Hepatocyte (in vitro differentiated cells): Measurements from ENCODE around the gene ANGPTL4. TPM values are rescaled to one million over a fixed set of nuclear protein-coding genes. Genes with fewer than 3 reads are reported as not detected.

ENCODE experiments used
- DNase-seq: peaks from one replicate; pipeline ENCODE4 v3.0.0-alpha.2; 2016; ENCODE audit warnings: low spot score
- H2AFZ ChIP-seq: fragments of 200-600 bp; sonication (generic); 2 replicates; pipeline ENCODE4 v1.6.0; 2016; ENCODE audit warnings: antibody characterized with exemption, mild to moderate bottlenecking
- H3K27ac ChIP-seq: fragments of 200-600 bp; sonication (generic); 2 replicates; pipeline ENCODE4 v1.5.1; 2016; ENCODE audit warnings: mild to moderate bottlenecking
- H3K27me3 ChIP-seq: fragments of 200-600 bp; sonication (generic); 2 replicates; pipeline ENCODE4 v1.6.1; 2016
- H3K36me3 ChIP-seq: fragments of 200-600 bp; sonication (generic); replicated peaks from 2 replicates; pipeline ENCODE4 v1.5.1; 2016; ENCODE audit warnings: low read depth; ENCODE audit not compliant: insufficient read depth
- H3K4me1 ChIP-seq: fragments of 200-600 bp; sonication (generic); 2 replicates; pipeline ENCODE4 v1.5.1; 2016; ENCODE audit warnings: mild to moderate bottlenecking, moderate library complexity; ENCODE audit not compliant: insufficient read depth
- H3K4me2 ChIP-seq: fragments of 200-600 bp; sonication (generic); 2 replicates; pipeline ENCODE4 v1.6.0; 2016
- H3K4me3 ChIP-seq: fragments of 200-600 bp; sonication (generic); 2 replicates; pipeline ENCODE4 v1.5.1; 2016; ENCODE audit warnings: mild to moderate bottlenecking
- H3K79me2 ChIP-seq: fragments of 200-600 bp; sonication (generic); 2 replicates; pipeline ENCODE4 v1.6.0; 2017; ENCODE audit warnings: mild to moderate bottlenecking
- H3K9me2 ChIP-seq: fragments of 200-600 bp; sonication (generic); replicated peaks from 2 replicates; pipeline ENCODE4 v1.6.0; 2017; ENCODE audit warnings: mild to moderate bottlenecking; ENCODE audit not compliant: insufficient read depth
- H3K9me3 ChIP-seq: fragments of 200-600 bp; sonication (generic); 2 replicates; pipeline ENCODE4 v1.5.1; 2016; ENCODE audit warnings: low read depth, mild to moderate bottlenecking
- H4K20me1 ChIP-seq: fragments of 200-600 bp; sonication (generic); 2 replicates; pipeline ENCODE4 v1.6.0; 2016; ENCODE audit warnings: mild to moderate bottlenecking; ENCODE audit not compliant: insufficient read depth, poor library complexity, severe bottlenecking
- CTCF ChIP-seq: fragments of 200-600 bp; sonication (generic); IDR thresholded peaks from 2 replicates; pipeline ENCODE4 v1.5.1; 2016; ENCODE audit warnings: antibody characterized with exemption, mild to moderate bottlenecking; ENCODE audit not compliant: poor library complexity
- EZH2 ChIP-seq: fragments of 200-600 bp; sonication (generic); IDR thresholded peaks from 2 replicates; pipeline ENCODE4 v1.6.1; 2016; ENCODE audit warnings: antibody characterized with exemption, mild to moderate bottlenecking, borderline replicate concordance
- EZH2phosphoT487 ChIP-seq: fragments of 200-600 bp; sonication (generic); IDR thresholded peaks from one replicate; pipeline ENCODE4 v1.6.1; 2018; ENCODE audit warnings: antibody characterized with exemption, mild to moderate bottlenecking, low read depth, moderate library complexity; ENCODE audit not compliant: unreplicated experiment, severe bottlenecking
- WGBS: methylation state at CpG from one replicate; pipeline ENCODE4 v1.1.6; 2016; ENCODE audit warnings: low lambda C conversion rate; ENCODE audit errors: missing lambda C conversion rate; 5-methylcytosine and 5-hydroxymethylcytosine counted together
- polyA plus RNA-seq: library from polyadenylated mRNA; unstranded; fragments of >200 nt; fragmentation: Nextera tagmentation; extraction: Ambion mirVana; gene quantifications from 2 replicates; pipeline ENCODE4 v1.2.1, GENCODE V29; 2016
- total RNA-seq: library from RNA; depleted of rRNA; stranded (reverse); fragments of >200 nt; gene quantifications from 2 replicates; pipeline ENCODE4 v1.2.3, GENCODE V29; 2014

Gene ANGPTL4
- total and polyA plus RNA-seq, 2 experiments from 2014 or later: 14.7 to 23.4 TPM

- no peaks in the 10 kb centered on the region for H3K36me3 ChIP-seq
- H2AFZ ChIP-seq: no peak overlapping the region
- H3K27me3 ChIP-seq: peaks cover 4% of the 10 kb centered on the region
- 77% methylated on average over 6 of the region's 6 CpGs for WGBS
- no peaks in the 10 kb centered on the region for H3K79me2 ChIP-seq
- no peaks in the 10 kb centered on the region for H3K9me2 ChIP-seq
- DNase-seq: peak; percentile 53
- H3K4me2 ChIP-seq: no peak overlapping the region
- H3K27ac ChIP-seq: peak overlapping the region; percentile 40
- TF ChIP-seq EZH2phosphoT487 (no peak), EZH2 (no peak), CTCF (no peak)
- H3K9me3 ChIP-seq: no peaks in the 10 kb centered on the region
- H4K20me1 ChIP-seq: no peaks in the 10 kb centered on the region
- H3K4me1 ChIP-seq: no peaks in the 10 kb centered on the region
- no peak overlapping the region for H3K4me3 ChIP-seq
These were observed 8.1 kb upstream of the ANGPTL4 start for GRCh38 chr19:8355631-8356402.

DNA sequence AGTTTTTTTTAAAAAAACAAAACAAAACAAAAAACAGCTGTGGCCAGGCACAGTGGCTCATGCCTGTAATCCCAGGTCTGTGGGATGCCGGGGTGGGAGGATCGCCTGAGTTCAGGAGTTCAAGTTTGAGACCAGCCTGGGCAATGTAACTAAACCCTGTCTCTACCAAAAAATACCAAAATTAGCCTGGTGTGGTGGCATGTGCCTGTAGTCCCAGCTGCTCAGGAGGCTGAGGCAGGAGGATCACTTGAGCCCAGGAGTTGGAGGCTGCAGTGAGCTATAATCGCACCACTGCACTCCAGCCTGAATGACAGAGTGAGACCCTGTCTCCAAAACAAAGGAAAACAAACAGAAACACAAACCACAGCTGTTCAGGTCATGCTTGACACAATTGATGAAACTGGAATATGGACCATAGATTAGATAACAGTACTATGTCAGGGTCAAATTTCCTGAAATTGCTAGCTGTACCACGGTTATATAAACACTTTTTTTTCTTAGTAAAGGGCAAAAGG is 6.9 kb upstream of the ANGPTL4 start:
- Histone ChIP-seq H4K20me1 (no peaks in the 10 kb centered on the region), H3K9me2 (no peaks in the 10 kb centered on the region), H3K27ac (no peak overlapping the region), H2AFZ (no peak overlapping the region), H3K36me3 (no peaks in the 10 kb centered on the region), H3K4me2 (no peak overlapping the region), H3K4me1 (peaks cover under 1% of the 10 kb centered on the region), H3K9me3 (no peaks in the 10 kb centered on the region), H3K27me3 (peaks cover under 1% of the 10 kb centered on the region), H3K79me2 (no peaks in the 10 kb centered on the region), H3K4me3 (no peak overlapping the region)
- WGBS: 72% methylated on average over 4 of the region's 4 CpGs
- DNase-seq: peak; percentile 21
- TF ChIP-seq EZH2: no peak
- TF ChIP-seq CTCF: no peak
- TF ChIP-seq EZH2phosphoT487: no peak

DNA sequence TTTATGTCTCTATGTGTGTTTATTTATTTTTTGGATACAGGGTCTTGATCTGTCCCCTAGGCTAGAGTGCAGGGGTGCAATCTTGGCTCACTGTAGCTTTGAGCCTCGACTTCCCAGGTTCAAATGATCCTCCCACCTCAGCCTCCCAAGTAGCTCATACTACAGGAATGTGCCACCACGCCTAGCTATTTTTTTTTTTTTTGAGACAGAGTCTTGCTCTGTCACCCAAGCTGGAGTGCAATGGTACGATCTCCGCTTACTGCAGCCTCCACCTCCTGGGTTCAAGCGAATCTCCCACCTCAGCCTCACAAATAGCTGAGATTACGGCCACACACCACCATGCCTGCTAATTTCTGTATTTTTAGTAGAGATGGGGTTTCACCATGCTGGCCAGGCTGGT is 5.0 kb upstream of the ANGPTL4 start:
- WGBS: 86% methylated on average over 6 of the region's 6 CpGs
- H3K4me3 ChIP-seq: no peak overlapping the region

More for the DNA sequence above, 5.0 kb upstream of the ANGPTL4 start:
- H3K79me2 ChIP-seq: no peaks in the 10 kb centered on the region
- H3K4me2 ChIP-seq: no peak overlapping the region
- no peak for DNase-seq
- TF ChIP-seq EZH2: no peak
- no peak for TF ChIP-seq EZH2phosphoT487
- TF ChIP-seq CTCF: no peak
- no peaks in the 10 kb centered on the region for H3K9me2 ChIP-seq
- H3K27ac ChIP-seq: no peak overlapping the region
- H2AFZ ChIP-seq: no peak overlapping the region
- no peaks in the 10 kb centered on the region for H3K9me3 ChIP-seq
- no peaks in the 10 kb centered on the region for H4K20me1 ChIP-seq
- H3K4me1 ChIP-seq: peaks cover 13% of the 10 kb centered on the region
- H3K36me3 ChIP-seq: no peaks in the 10 kb centered on the region
- H3K27me3 ChIP-seq: no peaks in the 10 kb centered on the region
